ENCODE results near the gene ARHGAP21. TPM values are rescaled to one million over a fixed set of nuclear protein-coding genes. Genes with fewer than 3 reads are reported as not detected.

ARHGAP21 gene
- total RNA-seq, 2 donors from 2014 or later: 84.9 to 107 TPM

DNA sequence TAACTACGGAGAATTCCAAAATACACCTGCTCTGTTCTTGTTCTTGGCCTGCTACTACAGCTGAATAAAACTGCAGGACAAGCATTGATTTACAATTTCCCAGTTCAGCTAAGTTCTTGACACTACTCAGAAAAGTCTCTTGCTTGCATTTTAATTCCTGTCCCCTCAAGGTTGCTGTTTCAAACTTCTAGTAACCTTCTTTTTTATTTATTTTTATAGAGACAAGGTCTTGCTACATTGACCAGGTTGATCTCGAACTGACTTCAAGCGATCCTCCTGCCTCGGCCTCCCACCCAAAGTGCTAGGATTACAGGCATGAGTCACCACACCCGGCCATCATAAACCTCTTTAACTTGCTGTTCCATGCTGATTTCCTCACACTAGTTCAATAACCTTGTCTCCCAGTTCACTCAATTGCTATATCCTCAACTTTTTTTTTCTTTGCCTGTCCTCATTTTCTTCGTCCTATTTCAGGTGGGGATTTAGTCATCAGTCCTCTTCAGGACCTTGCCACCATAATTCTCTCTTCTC is 79.9 kb downstream of the ARHGAP21 start:
- Histone ChIP-seq H3K36me3 (no peaks in the 10 kb centered on the region), H3K9ac (ENCODE audit: low read depth in 2 of 2, low read length in 2 of 2) (peak overlapping the region in 1 of 2 donors; percentile 26), H3K4me3 (no peak overlapping the region), H3K4me1 (peaks cover 7% of the 10 kb centered on the region), H3K9me3 (no peaks in the 10 kb centered on the region), H3K27me3 (no peaks in the 10 kb centered on the region), H3K27ac (peak overlapping the region; percentile 19)
- intact Hi-C loops (cut with DNase I): loop anchor here (5.0 kb wide), 2 partner anchors 309 to 439 kb away; partner anchors contain the start of gene PRTFDC1
- DNase-seq: peak; percentile 63
- no peak for TF ChIP-seq CTCF (IDR thresholded peaks at IDR 0.05)

GRCh38 chr10:24642921-24643678 is 80.6 kb downstream of the ARHGAP21 start:
- peak; percentile 37 for DNase-seq
- peak; percentile 77 for TF ChIP-seq CTCF (IDR thresholded peaks at IDR 0.05)
- Histone ChIP-seq H3K4me1 (peaks cover 7% of the 10 kb centered on the region), H3K36me3 (no peaks in the 10 kb centered on the region), H3K4me3 (no peak overlapping the region), H3K27me3 (no peaks in the 10 kb centered on the region), H3K27ac (peak overlapping the region; percentile 19), H3K9ac (ENCODE audit: low read depth in 2 of 2, low read length in 2 of 2) (peak overlapping the region in 1 of 2 donors; percentile 26), H3K9me3 (no peaks in the 10 kb centered on the region)
- intact Hi-C loops (cut with DNase I): loop anchor here (5.0 kb wide), 2 partner anchors 309 to 439 kb away; partner anchors contain the start of gene PRTFDC1

DNA sequence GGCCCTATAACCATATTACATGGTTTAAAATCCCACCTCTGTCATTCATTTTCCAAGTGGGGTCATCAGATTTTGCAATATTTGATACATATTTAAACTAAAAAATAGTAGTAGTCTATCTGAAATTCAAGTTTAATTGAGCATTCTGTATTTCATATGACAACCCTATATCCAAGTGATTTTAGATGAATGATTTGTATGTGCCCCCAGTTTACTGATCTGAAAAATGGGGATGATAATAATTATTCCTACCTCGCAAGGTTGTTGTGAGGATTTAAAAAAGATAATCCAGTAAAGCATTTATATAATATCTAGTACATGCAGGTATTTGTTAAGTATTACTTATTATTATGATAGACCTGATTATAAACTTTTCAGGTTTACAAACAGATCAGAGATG is 84.6 kb downstream of the ARHGAP21 start:
- H3K4me1 ChIP-seq: peaks cover 7% of the 10 kb centered on the region

GRCh38 chr10:24625778-24626177 is 97.9 kb downstream of the ARHGAP21 start:
- Histone ChIP-seq H3K4me1 (no peaks in the 10 kb centered on the region), H3K9me3 (no peaks in the 10 kb centered on the region), H3K27ac (peak overlapping the region; percentile 5), H3K36me3 (no peaks in the 10 kb centered on the region), H3K27me3 (no peaks in the 10 kb centered on the region), H3K9ac (ENCODE audit: low read depth in 2 of 2, low read length in 2 of 2) (no peak overlapping the region), H3K4me3 (no peak overlapping the region)
- TF ChIP-seq CTCF (IDR thresholded peaks at IDR 0.05): no peak
- DNase-seq: no peak
- intact Hi-C loops (cut with DNase I): no loop called here

More for the DNA sequence above, 84.6 kb downstream of the ARHGAP21 start:
- intact Hi-C loops (cut with DNase I): loop anchor here (5.0 kb wide), 1 partner anchor 88 kb away; no protein-coding TSS in a partner anchor
- Histone ChIP-seq H3K4me3 (no peak overlapping the region), H3K36me3 (no peaks in the 10 kb centered on the region), H3K27me3 (no peaks in the 10 kb centered on the region), H3K27ac (no peak overlapping the region), H3K9me3 (no peaks in the 10 kb centered on the region), H3K9ac (ENCODE audit: low read depth in 2 of 2, low read length in 2 of 2) (no peak overlapping the region)
- no peak for DNase-seq
- no peak for TF ChIP-seq CTCF (IDR thresholded peaks at IDR 0.05)

- no peak for TF ChIP-seq CTCF (IDR thresholded peaks at IDR 0.05)
- intact Hi-C loops (cut with DNase I): no loop called here
- Histone ChIP-seq H3K27me3 (no peaks in the 10 kb centered on the region), H3K9me3 (no peaks in the 10 kb centered on the region), H3K4me1 (no peaks in the 10 kb centered on the region), H3K27ac (no peak overlapping the region), H3K36me3 (no peaks in the 10 kb centered on the region), H3K4me3 (no peak overlapping the region), H3K9ac (ENCODE audit: low read depth in 2 of 2, low read length in 2 of 2) (no peak overlapping the region)
- no peak for DNase-seq
These were observed 100.3 kb downstream of the ARHGAP21 start for GRCh38 chr10:24623383-24623782.

All from colonic mucosa (tissue), 4 donors.